Gastroesophageal sphincter (tissue), 4 donors: Measurements from ENCODE around the gene HS3ST2. TPM values are rescaled to one million over a fixed set of nuclear protein-coding genes. Genes with fewer than 3 reads are reported as not detected.

Source experiments
- ATAC-seq: fragments of 150-250 bp; one replicate; pipeline ENCODE4 v1.9.1; 2016; ENCODE audit warnings: mild to moderate bottlenecking, moderate library complexity
- H3K27ac ChIP-seq, 4 donors: fragments of 200-600 bp; sonication (generic) in 3 of 4; 1 replicate in 3 of 4; 2 replicates in 1 of 4; pipeline ENCODE4 v1.5.1; 2016 to 2019
- H3K27me3 ChIP-seq: fragments of 200-600 bp; sonication (generic); one replicate; pipeline ENCODE4 v1.5.1; 2019
- H3K36me3 ChIP-seq, 2 donors: fragments of 200-600 bp; sonication (generic); one replicate each; pipeline ENCODE4 v1.5.1; 2019; ENCODE audit warnings: control low read depth in 1 of 2
- H3K4me1 ChIP-seq, 3 donors: fragments of 200-600 bp; sonication (generic); 1 replicate in 2 of 3; 2 replicates in 1 of 3; pipeline ENCODE4 v1.5.1; 2016 to 2019; ENCODE audit warnings: control low read depth in 2 of 3
- H3K4me3 ChIP-seq, 2 donors: fragments of 200-600 bp; sonication (generic); one replicate each; pipeline ENCODE4 v1.5.1; 2019; ENCODE audit warnings: mild to moderate bottlenecking in 1 of 2, moderate library complexity in 1 of 2
- H3K9me3 ChIP-seq, 3 donors: fragments of 200-600 bp; sonication (generic); one replicate each; pipeline ENCODE4 v1.5.1; 2017 to 2019; ENCODE audit warnings: control low read depth in 2 of 3
- EP300 ChIP-seq: sonication (generic); formaldehyde crosslinking; IDR thresholded peaks from one replicate; pipeline ENCODE4 v1.6.1; 2017; ENCODE audit warnings: antibody characterized with exemption, mild to moderate bottlenecking
- POLR2A ChIP-seq, 2 donors: fragments of 450-650 bp; IDR thresholded peaks; one replicate each; pipeline ENCODE4 v1.6.1; 2017; ENCODE audit warnings: antibody characterized with exemption in 2 of 2, mild to moderate bottlenecking in 2 of 2, moderate library complexity in 1 of 2
- POLR2AphosphoS5 ChIP-seq: sonication (generic); formaldehyde crosslinking; IDR thresholded peaks from one replicate; pipeline ENCODE4 v1.6.1; 2017; ENCODE audit warnings: antibody characterized with exemption
- WGBS, 2 donors: methylation state at CpG; one replicate each; pipeline ENCODE4 v1.1.5; 2018; ENCODE audit warnings: low coverage in 1 of 2; 5-methylcytosine and 5-hydroxymethylcytosine counted together
- total RNA-seq, 4 donors: library from RNA; depleted of rRNA; stranded (reverse); fragments of >200 nt; gene quantifications; one replicate each; pipeline ENCODE4 v1.1.0, GENCODE V29; 2016
- TF ChIP-seq, protein P1 (sequence below), 4 experiments: fragments of 200-600 bp in 2 of 4; fragments of 450-650 bp in 2 of 4; sonication (generic) in 1 of 4; IDR thresholded peaks; one replicate each; pipeline ENCODE4 v1.5.1; 2017 to 2019; ENCODE audit warnings: antibody characterized with exemption in 4 of 4, mild to moderate bottlenecking in 2 of 4, moderate library complexity in 2 of 4

The HS3ST2 gene
- total RNA-seq, 4 donors from 2014 or later = 0.66 to 2.0 (median 1.7) TPM

GRCh38 chr16:22789281-22789945 is 24.5 kb upstream of the HS3ST2 start:
- no peak overlapping the region for H3K4me3 ChIP-seq
- no peaks in the 10 kb centered on the region for H3K4me1 ChIP-seq
- peaks cover 0 to 12% (median 0%) of the 10 kb centered on the region in 3 donors for H3K9me3 ChIP-seq
- H3K36me3 ChIP-seq = no peaks in the 10 kb centered on the region
- no peak for ATAC-seq
- H3K27me3 ChIP-seq = no peaks in the 10 kb centered on the region
- WGBS, 2 donors = 69 to 73% methylated on average over 5 to 9 of the region's 9 CpGs
- H3K27ac ChIP-seq = no peak overlapping the region
- TF ChIP-seq POLR2AphosphoS5 (no peak), POLR2A (IDR thresholded peaks at IDR 0.05) (no peak), EP300 (no peak)
- TF ChIP-seq, protein P1, sequence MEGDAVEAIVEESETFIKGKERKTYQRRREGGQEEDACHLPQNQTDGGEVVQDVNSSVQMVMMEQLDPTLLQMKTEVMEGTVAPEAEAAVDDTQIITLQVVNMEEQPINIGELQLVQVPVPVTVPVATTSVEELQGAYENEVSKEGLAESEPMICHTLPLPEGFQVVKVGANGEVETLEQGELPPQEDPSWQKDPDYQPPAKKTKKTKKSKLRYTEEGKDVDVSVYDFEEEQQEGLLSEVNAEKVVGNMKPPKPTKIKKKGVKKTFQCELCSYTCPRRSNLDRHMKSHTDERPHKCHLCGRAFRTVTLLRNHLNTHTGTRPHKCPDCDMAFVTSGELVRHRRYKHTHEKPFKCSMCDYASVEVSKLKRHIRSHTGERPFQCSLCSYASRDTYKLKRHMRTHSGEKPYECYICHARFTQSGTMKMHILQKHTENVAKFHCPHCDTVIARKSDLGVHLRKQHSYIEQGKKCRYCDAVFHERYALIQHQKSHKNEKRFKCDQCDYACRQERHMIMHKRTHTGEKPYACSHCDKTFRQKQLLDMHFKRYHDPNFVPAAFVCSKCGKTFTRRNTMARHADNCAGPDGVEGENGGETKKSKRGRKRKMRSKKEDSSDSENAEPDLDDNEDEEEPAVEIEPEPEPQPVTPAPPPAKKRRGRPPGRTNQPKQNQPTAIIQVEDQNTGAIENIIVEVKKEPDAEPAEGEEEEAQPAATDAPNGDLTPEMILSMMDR (IDR thresholded peaks at IDR 0.05) = no peak

GRCh38 chr16:22797551-22797950 is 16.4 kb upstream of the HS3ST2 start:
- Histone ChIP-seq H3K27ac (no peak overlapping the region), H3K27me3 (no peaks in the 10 kb centered on the region), H3K36me3 (no peaks in the 10 kb centered on the region), H3K4me3 (no peak overlapping the region), H3K9me3 (peaks cover 0 to 24% (median 0%) of the 10 kb centered on the region in 3 donors), H3K4me1 (no peaks in the 10 kb centered on the region)
- TF ChIP-seq EP300 = no peak
- TF ChIP-seq POLR2A (IDR thresholded peaks at IDR 0.05) = no peak
- no peak for TF ChIP-seq POLR2AphosphoS5
- TF ChIP-seq, protein P1 (IDR thresholded peaks at IDR 0.05) = no peak
- no peak for ATAC-seq
- WGBS, 2 donors = 79 to 93% methylated on average over 2 of the region's 2 CpGs

DNA sequence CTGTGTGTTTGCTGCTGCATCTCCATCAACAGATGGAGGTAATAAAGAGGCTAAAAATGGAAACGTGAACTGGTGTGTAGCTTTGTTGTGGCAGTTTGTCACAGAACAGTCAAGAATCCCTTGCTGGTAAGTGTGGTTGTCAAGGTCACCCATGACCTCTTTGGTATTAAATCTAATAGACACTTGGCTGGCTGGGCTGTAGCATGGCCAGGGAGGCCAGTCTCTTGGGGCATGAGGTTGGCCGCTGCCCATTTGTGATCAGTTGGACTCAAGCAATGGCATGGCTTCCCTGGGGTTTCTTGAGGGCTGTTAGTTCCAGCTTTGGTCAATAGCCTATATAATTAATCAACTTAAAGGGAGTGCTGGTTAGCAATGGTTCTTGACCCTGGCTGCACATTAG is 14.8 kb upstream of the HS3ST2 start:
- H3K36me3 ChIP-seq = no peaks in the 10 kb centered on the region
- H3K4me3 ChIP-seq = no peak overlapping the region
- no peak overlapping the region for H3K27ac ChIP-seq
- ATAC-seq = no peak
- H3K27me3 ChIP-seq = peaks cover 15% of the 10 kb centered on the region
- H3K9me3 ChIP-seq = peaks cover 0 to 15% (median 0%) of the 10 kb centered on the region in 3 donors
- H3K4me1 ChIP-seq = no peaks in the 10 kb centered on the region
- 67 to 75% methylated on average over 1 to 2 of the region's 2 CpGs for WGBS, 2 donors
- TF ChIP-seq POLR2A (IDR thresholded peaks at IDR 0.05) (no peak), POLR2AphosphoS5 (no peak), EP300 (no peak)
- TF ChIP-seq, protein P1 (IDR thresholded peaks at IDR 0.05) = no peak

DNA sequence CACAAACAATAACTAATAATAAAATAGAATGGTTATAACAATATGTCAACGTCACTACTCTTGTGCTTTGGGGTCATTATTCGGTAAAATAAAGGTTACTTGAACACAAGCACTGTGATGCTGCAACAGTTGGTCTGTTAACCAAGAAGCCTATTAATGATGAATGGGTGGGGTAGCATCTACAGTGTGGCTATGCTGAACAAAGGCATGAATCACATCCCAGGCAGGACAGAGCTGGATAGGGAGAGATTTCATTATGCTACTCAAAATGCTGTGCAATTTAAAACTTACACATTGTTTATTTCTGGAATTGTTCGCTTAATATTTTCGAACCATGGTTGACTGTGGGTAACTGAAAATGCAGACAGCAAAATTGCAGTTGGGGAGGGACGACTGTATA is 9.1 kb upstream of the HS3ST2 start:
- Histone ChIP-seq H3K27me3 (peaks cover 16% of the 10 kb centered on the region), H3K9me3 (no peaks in the 10 kb centered on the region), H3K27ac (no peak overlapping the region), H3K36me3 (no peaks in the 10 kb centered on the region), H3K4me3 (no peak overlapping the region), H3K4me1 (no peaks in the 10 kb centered on the region)
- no peak for ATAC-seq
- TF ChIP-seq POLR2A (IDR thresholded peaks at IDR 0.05) = no peak
- no peak for TF ChIP-seq POLR2AphosphoS5
- TF ChIP-seq, protein P1 (IDR thresholded peaks at IDR 0.05) = no peak
- TF ChIP-seq EP300 = no peak
- WGBS, 2 donors = 68 to 77% methylated on average over 4 to 5 of the region's 5 CpGs

DNA sequence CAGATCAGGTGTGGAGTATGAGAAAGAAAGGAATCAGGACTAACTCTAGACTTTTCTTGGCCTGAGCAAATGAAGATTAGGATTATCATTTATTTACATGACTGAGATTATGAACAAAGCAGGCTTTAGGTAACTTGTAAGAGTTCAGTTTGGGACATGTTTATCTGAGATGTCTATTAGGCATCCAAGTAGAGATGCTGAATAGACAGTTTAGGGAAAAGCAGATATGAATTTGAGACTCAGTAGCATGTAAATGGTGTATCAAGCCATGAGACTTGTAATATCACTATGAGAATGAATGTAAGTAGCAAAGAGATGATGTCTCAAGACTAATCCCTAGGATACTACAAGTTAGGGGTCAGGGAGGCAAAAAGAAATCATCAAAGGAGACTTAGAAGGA is 8.6 kb upstream of the HS3ST2 start:
- no peak for ATAC-seq
- Histone ChIP-seq H3K9me3 (no peaks in the 10 kb centered on the region), H3K4me1 (no peaks in the 10 kb centered on the region), H3K4me3 (no peak overlapping the region), H3K27ac (no peak overlapping the region), H3K27me3 (peaks cover 16% of the 10 kb centered on the region), H3K36me3 (no peaks in the 10 kb centered on the region)
- TF ChIP-seq, protein P1 (IDR thresholded peaks at IDR 0.05) = no peak
- TF ChIP-seq POLR2AphosphoS5 (no peak), POLR2A (IDR thresholded peaks at IDR 0.05) (no peak), EP300 (no peak)
